ENCODE measurements around the gene OCA2.
"Not testable (repeated sequence)": the region's sequence is repeated elsewhere in the genome, so short reads cannot be mapped to it uniquely, and the experiment has no call there.

The OCA2 gene

DNA sequence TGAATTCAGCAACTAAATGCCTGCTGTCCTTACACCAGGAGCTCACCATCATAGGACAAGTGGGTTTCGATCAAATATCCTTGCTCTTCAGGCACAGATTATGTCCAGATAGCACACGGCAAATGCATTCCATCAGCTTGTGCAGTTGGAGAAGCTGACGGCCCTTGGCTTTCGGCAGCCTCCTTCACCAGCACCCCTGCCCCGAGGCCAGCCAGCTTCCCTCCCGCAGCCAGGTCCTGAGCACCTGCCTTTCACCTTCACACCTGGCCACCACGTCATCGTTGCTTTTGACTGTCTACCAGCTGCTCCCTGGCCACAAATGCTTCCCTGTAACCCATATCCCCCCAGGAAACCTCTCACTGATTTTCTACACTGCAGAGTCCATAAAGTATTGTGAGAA, 355.5 kb downstream of the OCA2 start:
- Histone ChIP-seq H3K36me3 (ENCODE audit: control insufficient read depth in 1 of 2, insufficient read depth in 2 of 2, low read length in 2 of 2) (no peaks in the 10 kb centered on the region), H3K27ac (ENCODE audit: low read length) (no peak overlapping the region), H3K4me3 (ENCODE audit: low read depth in 1 of 2, low read length in 2 of 2) (no peak overlapping the region), H3K9me3 (ENCODE audit: control insufficient read depth in 1 of 2, low read length in 2 of 2) (no peaks in the 10 kb centered on the region), H3K27me3 (ENCODE audit: low read depth, low read length) (no peaks in the 10 kb centered on the region), H3K4me1 (ENCODE audit: control insufficient read depth in 1 of 2, insufficient read depth in 2 of 2, low read length in 2 of 2) (no peaks in the 10 kb centered on the region)

DNA sequence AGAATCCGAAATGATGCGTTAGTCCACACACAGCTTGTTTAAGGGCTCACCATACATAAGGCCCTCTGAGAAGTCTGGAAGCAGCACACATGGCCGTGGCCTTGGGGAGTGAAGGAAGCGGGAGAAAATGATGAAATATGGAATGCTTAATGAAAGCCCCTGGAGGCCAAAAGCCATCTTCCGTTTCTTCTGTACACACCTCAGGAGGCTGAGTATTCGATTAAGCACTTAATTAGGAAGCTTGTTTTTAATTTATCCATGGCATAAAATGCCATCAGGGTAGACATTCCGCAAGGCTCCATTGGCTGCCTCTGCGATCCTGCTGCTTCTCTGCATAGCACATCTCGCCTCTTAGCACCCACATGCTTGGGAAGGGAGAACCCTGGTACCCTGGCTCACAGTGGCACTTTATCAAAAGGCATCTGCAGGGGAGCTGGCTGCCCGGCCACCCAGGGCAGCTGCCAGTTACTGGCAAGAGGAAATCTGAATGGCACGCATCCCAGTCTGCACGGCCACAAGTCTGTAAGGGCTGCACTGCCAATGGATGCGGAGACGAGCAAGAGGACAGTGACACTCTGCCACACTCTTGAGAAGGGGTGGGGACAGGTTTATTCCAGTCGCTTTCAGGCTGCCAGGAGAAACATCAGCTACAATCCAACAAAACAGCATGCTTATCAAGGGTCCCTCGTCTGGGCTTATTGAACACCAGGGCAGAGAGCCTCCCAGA, 356.2 kb downstream of the OCA2 start:
- Histone ChIP-seq H3K36me3 (ENCODE audit: control insufficient read depth in 1 of 2, insufficient read depth in 2 of 2, low read length in 2 of 2) (no peaks in the 10 kb centered on the region), H3K9me3 (ENCODE audit: control insufficient read depth in 1 of 2, low read length in 2 of 2) (no peaks in the 10 kb centered on the region), H3K4me3 (ENCODE audit: low read depth in 1 of 2, low read length in 2 of 2) (no peak overlapping the region), H3K4me1 (ENCODE audit: control insufficient read depth in 1 of 2, insufficient read depth in 2 of 2, low read length in 2 of 2) (no peaks in the 10 kb centered on the region), H3K27ac (ENCODE audit: low read length) (no peak overlapping the region), H3K27me3 (ENCODE audit: low read depth, low read length) (no peaks in the 10 kb centered on the region)

DNA sequence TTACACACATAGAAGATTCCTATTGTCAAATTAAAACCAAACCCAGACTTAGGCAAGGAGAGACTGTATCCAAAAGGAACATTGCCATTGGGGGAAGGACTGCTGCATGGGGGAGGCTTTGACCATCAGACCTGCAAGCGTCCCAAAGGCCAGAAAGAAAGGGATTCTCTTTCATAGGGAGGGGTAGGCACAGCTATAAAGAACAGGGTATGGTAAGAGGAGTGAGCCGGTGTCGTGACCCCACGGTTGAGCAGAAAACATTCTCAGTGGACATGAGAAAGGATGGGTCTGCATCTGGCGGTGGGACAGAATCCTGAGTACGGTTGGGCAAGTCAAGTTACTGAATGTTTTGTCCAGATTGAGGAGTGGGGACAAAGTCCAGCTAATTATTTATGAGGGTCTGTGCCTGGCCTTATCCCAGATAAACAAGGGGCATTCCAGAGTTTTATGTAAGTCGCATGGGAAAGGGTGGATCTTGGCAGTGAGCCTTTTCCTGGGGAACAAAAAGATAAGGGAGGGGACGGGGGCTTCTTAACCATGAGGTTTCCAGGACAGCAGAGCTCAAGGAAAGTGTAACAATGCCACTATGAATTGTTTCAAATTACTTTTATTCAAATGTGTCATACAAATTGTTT, 357.8 kb downstream of the OCA2 start:
- H3K4me1 ChIP-seq (ENCODE audit: control insufficient read depth in 1 of 2, insufficient read depth in 2 of 2, low read length in 2 of 2) = no peaks in the 10 kb centered on the region
- H3K27ac ChIP-seq (ENCODE audit: low read length) = no peak overlapping the region
- no peaks in the 10 kb centered on the region for H3K36me3 ChIP-seq (ENCODE audit: control insufficient read depth in 1 of 2, insufficient read depth in 2 of 2, low read length in 2 of 2)
- H3K27me3 ChIP-seq (ENCODE audit: low read depth, low read length) = no peaks in the 10 kb centered on the region
- H3K9me3 ChIP-seq (ENCODE audit: control insufficient read depth in 1 of 2, low read length in 2 of 2) = no peaks in the 10 kb centered on the region
- H3K4me3 ChIP-seq (ENCODE audit: low read depth in 1 of 2, low read length in 2 of 2) = no peak overlapping the region

DNA sequence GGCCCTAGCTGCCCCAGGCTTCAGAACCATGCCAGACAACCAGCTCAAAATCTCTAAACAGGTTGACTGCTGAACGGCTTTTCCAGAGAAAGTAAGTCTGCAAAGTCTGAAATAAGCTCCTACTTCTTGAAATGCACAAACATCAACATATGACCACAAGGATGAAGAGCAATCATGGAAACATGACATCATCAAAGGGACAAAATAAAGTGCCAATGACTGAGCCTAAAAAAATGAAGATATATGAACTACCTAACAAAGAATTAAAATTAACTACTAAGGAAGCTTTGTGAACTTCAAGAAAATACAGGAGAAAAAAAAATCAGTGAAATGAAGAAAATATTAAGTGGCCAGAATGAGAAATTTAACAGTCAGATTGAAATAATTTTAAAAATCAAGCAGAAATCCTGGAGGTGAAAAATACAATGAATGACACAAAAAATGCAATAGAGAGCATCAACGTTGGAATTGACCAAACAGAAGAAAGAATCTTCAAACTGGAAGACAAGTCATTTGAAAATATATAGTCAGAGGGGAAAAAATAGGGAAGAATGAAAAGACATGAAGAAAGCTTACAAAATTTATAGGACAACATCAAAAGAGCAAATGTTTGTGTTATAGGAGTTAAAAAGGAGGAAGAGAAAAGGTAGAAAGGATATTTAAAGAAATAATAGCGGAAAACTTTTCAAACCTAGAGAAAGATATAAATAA, 364.2 kb downstream of the OCA2 start:
- H3K36me3 ChIP-seq (ENCODE audit: control insufficient read depth in 1 of 2, insufficient read depth in 2 of 2, low read length in 2 of 2) = no peaks in the 10 kb centered on the region
- no peaks in the 10 kb centered on the region for H3K27me3 ChIP-seq (ENCODE audit: low read depth, low read length)
- no peak overlapping the region for H3K27ac ChIP-seq (ENCODE audit: low read length)
- H3K4me3 ChIP-seq (ENCODE audit: low read depth in 1 of 2, low read length in 2 of 2) = peak overlapping the region in 1 of 2 donors; percentile 27
- H3K9me3 ChIP-seq (ENCODE audit: control insufficient read depth in 1 of 2, low read length in 2 of 2) = peaks cover 16 to 17% of the 10 kb centered on the region in 2 donors
- no peaks in the 10 kb centered on the region for H3K4me1 ChIP-seq (ENCODE audit: control insufficient read depth in 1 of 2, insufficient read depth in 2 of 2, low read length in 2 of 2)

DNA sequence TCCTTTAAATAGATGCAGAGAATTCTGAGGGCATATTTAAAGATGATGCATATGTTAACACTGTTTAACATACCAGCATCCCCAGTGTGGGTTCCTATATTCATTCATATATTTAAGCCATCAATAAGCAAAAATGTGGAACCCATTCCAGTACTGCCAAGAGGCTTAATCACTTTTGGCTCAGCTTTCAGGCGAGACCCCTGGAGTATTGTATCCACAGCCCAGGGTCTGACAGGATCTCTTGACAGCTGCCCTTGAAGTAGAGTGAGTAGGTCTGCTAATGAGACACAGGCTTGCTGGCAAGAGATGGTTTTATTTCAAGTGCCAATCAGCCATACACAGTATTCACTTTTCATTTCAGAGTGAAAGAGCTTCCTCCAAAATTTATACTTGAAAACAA, 367.3 kb downstream of the OCA2 start:
- H3K9me3 ChIP-seq (ENCODE audit: control insufficient read depth in 1 of 2, low read length in 2 of 2) = peaks cover 16 to 17% of the 10 kb centered on the region in 2 donors
- H3K4me1 ChIP-seq (ENCODE audit: control insufficient read depth in 1 of 2, insufficient read depth in 2 of 2, low read length in 2 of 2) = no peaks in the 10 kb centered on the region
- no peak overlapping the region for H3K4me3 ChIP-seq (ENCODE audit: low read depth in 1 of 2, low read length in 2 of 2)
- no peaks in the 10 kb centered on the region for H3K36me3 ChIP-seq (ENCODE audit: control insufficient read depth in 1 of 2, insufficient read depth in 2 of 2, low read length in 2 of 2)
- no peaks in the 10 kb centered on the region for H3K27me3 ChIP-seq (ENCODE audit: low read depth, low read length)
- H3K27ac ChIP-seq (ENCODE audit: low read length) = no peak overlapping the region

DNA sequence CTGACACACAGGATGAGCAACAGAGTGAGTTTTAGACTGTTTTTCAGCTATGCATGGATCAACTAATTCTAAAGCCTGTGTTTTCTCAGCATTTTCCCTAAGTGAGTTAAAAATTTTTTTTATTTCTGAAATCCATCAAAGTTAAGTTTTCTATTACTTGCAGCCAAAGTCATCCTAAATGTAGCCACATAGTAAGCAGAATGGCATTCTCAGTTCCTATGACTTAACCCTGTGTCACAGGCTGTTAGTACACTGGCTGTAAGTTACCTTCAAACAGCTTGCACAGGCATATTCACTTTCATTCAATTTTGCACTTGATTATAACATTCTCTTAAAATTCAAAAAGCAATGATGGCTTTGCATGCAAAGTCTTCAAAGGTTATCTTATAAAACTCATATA, 368.2 kb downstream of the OCA2 start:
- Histone ChIP-seq H3K4me3 (ENCODE audit: low read depth in 1 of 2, low read length in 2 of 2) (no peak overlapping the region), H3K27me3 (ENCODE audit: low read depth, low read length) (no peaks in the 10 kb centered on the region), H3K9me3 (ENCODE audit: control insufficient read depth in 1 of 2, low read length in 2 of 2) (peaks cover 16 to 17% of the 10 kb centered on the region in 2 donors), H3K27ac (ENCODE audit: low read length) (no peak overlapping the region), H3K36me3 (ENCODE audit: control insufficient read depth in 1 of 2, insufficient read depth in 2 of 2, low read length in 2 of 2) (no peaks in the 10 kb centered on the region), H3K4me1 (ENCODE audit: control insufficient read depth in 1 of 2, insufficient read depth in 2 of 2, low read length in 2 of 2) (no peaks in the 10 kb centered on the region)

GRCh38 chr15:27725731-27726130, 373.4 kb downstream of the OCA2 start:
- Histone ChIP-seq H3K27me3 (ENCODE audit: low read depth, low read length) (no peaks in the 10 kb centered on the region), H3K9me3 (ENCODE audit: control insufficient read depth in 1 of 2, low read length in 2 of 2) (no peaks in the 10 kb centered on the region), H3K4me1 (ENCODE audit: control insufficient read depth in 1 of 2, insufficient read depth in 2 of 2, low read length in 2 of 2) (no peaks in the 10 kb centered on the region), H3K36me3 (ENCODE audit: control insufficient read depth in 1 of 2, insufficient read depth in 2 of 2, low read length in 2 of 2) (no peaks in the 10 kb centered on the region), H3K27ac (ENCODE audit: low read length) (no peak overlapping the region), H3K4me3 (ENCODE audit: low read depth in 1 of 2, low read length in 2 of 2) (no peak overlapping the region)

- no peak overlapping the region for H3K4me3 ChIP-seq (ENCODE audit: low read depth in 1 of 2, low read length in 2 of 2)
- no peaks in the 10 kb centered on the region for H3K9me3 ChIP-seq (ENCODE audit: control insufficient read depth in 1 of 2, low read length in 2 of 2)
- H3K27me3 ChIP-seq (ENCODE audit: low read depth, low read length) = no peaks in the 10 kb centered on the region
- H3K4me1 ChIP-seq (ENCODE audit: control insufficient read depth in 1 of 2, insufficient read depth in 2 of 2, low read length in 2 of 2) = no peaks in the 10 kb centered on the region
- no peaks in the 10 kb centered on the region for H3K36me3 ChIP-seq (ENCODE audit: control insufficient read depth in 1 of 2, insufficient read depth in 2 of 2, low read length in 2 of 2)
- no peak overlapping the region for H3K27ac ChIP-seq (ENCODE audit: low read length)
Measured at GRCh38 chr15:27723821-27724220, 375.3 kb downstream of the OCA2 start.

DNA sequence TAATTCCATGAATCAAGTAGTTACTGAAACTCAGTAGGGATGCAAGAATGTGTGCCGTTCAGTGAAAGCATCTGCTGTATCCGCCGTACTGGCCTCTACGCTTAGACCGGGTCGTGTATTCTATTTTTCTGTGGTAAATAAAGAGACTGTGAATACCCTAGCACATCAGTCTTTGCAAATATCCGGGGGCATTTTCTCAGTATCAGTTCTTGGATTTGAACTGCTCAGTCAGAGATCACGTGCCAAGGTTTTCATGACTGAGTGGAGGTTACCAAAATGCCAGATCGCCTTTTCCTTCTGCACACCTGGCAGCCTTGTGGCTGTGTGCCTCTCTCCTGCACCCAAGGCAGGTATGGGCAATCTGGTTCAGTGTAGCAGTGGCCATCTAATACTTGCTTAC, 377.0 kb downstream of the OCA2 start:
- no peaks in the 10 kb centered on the region for H3K4me1 ChIP-seq (ENCODE audit: control insufficient read depth in 1 of 2, insufficient read depth in 2 of 2, low read length in 2 of 2)
- H3K9me3 ChIP-seq (ENCODE audit: control insufficient read depth in 1 of 2, low read length in 2 of 2) = peaks cover 0 to 10% of the 10 kb centered on the region in 2 donors
- no peak overlapping the region for H3K27ac ChIP-seq (ENCODE audit: low read length)
- H3K27me3 ChIP-seq (ENCODE audit: low read depth, low read length) = no peaks in the 10 kb centered on the region
- H3K36me3 ChIP-seq (ENCODE audit: control insufficient read depth in 1 of 2, insufficient read depth in 2 of 2, low read length in 2 of 2) = no peaks in the 10 kb centered on the region
- H3K4me3 ChIP-seq (ENCODE audit: low read depth in 1 of 2, low read length in 2 of 2) = no peak overlapping the region

DNA sequence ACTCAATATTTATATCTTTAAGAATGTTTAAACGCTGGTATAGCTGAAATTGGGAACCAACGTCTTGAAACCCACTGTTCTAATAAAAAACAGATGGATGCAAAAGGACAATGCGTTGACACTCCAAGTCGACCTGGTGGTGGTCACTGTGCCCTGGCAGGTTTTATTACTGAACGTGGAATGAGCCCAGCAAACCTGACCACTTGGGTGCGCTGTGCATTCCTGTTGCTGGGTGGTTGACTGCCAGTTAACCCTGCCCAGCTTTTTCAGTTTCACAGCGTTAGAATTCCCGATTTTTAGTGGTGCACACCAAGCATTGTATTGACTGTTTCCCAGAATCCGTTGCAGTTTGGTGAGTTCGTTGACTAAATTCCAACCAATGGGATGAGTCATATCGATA, 384.4 kb downstream of the OCA2 start:
- no peaks in the 10 kb centered on the region for H3K4me1 ChIP-seq (ENCODE audit: control insufficient read depth in 1 of 2, insufficient read depth in 2 of 2, low read length in 2 of 2)
- no peak overlapping the region for H3K27ac ChIP-seq (ENCODE audit: low read length)
- no peaks in the 10 kb centered on the region for H3K36me3 ChIP-seq (ENCODE audit: control insufficient read depth in 1 of 2, insufficient read depth in 2 of 2, low read length in 2 of 2)
- no peak overlapping the region for H3K4me3 ChIP-seq (ENCODE audit: low read depth in 1 of 2, low read length in 2 of 2)
- H3K9me3 ChIP-seq (ENCODE audit: control insufficient read depth in 1 of 2, low read length in 2 of 2) = peaks cover 5 to 13% of the 10 kb centered on the region in 2 donors
- no peaks in the 10 kb centered on the region for H3K27me3 ChIP-seq (ENCODE audit: low read depth, low read length)

DNA sequence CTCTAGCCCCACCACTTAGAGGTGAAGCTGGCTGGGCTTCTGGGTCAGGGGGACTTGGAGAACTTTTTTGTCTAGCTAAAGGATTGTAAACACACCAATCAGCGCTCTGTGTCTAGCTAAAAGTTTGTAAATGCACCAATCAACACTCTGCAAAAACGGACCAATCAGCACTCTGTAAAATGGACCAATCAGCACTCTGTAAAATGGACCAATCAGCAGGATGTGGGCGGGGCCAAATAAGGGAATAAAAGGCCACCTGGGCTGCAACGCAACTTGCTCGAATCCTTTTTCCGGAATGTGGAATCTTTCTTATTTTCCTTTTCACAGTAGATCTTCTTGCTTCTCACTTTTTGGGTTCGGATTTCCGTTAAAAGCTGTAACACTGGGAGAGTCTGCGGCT, 385.3 kb downstream of the OCA2 start:
- not testable (repeated sequence) for H3K27ac ChIP-seq (ENCODE audit: low read length); H3K27me3 ChIP-seq (ENCODE audit: low read depth, low read length); H3K4me1 ChIP-seq (ENCODE audit: control insufficient read depth in 1 of 2, insufficient read depth in 2 of 2, low read length in 2 of 2); H3K4me3 ChIP-seq (ENCODE audit: low read depth in 1 of 2, low read length in 2 of 2); H3K36me3 ChIP-seq (ENCODE audit: control insufficient read depth in 1 of 2, insufficient read depth in 2 of 2, low read length in 2 of 2)
- peaks cover 5 to 13% of the 10 kb centered on the region in 2 donors for H3K9me3 ChIP-seq (ENCODE audit: control insufficient read depth in 1 of 2, low read length in 2 of 2)

Data from muscle layer of duodenum (tissue), 2 donors.